HG02970 (cell line): ENCODE data around the gene LPAR5.

Experiments
- ATAC-seq: cut with Tn5 transposase; IDR thresholded peaks from one replicate; pipeline ENCODE4 v1.9.1; 2021; ENCODE audit warnings: mild to moderate bottlenecking, moderate library complexity, moderate number of reproducible peaks; ENCODE audit not compliant: unreplicated experiment, low FRiP score

Gene LPAR5

DNA sequence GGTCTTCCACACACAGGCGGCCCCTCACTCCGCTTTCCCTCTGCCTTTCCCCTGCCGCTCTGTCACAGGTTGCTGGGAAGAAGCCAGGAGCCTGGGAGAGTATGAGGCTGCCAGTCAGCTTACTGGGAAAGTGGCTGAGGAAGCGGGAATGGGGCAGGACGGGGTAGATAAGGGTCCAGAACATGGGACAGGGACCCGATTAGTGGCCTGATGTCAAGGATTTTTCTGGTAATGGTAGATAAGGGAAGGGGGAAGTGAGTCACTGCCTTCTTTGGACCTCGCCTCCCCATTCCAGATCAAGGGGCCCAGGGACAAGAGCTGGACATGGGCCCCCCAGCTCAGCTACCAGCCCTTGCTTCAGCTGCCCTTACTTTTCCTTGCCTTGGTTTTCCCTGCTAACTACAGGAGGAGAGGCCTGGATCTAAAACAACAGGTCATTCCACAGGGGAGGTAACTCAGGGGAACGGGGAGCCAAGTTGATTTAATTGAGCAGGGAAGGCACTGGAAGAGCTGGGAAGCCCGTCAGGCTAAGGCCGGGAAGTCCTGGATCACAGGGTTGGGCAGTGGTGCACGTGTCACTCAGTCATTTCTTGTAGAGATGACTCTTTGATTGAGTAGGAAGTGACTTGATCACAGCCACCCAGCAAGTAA is 3.5 kb upstream of the LPAR5 start:
- no peak for ATAC-seq

DNA sequence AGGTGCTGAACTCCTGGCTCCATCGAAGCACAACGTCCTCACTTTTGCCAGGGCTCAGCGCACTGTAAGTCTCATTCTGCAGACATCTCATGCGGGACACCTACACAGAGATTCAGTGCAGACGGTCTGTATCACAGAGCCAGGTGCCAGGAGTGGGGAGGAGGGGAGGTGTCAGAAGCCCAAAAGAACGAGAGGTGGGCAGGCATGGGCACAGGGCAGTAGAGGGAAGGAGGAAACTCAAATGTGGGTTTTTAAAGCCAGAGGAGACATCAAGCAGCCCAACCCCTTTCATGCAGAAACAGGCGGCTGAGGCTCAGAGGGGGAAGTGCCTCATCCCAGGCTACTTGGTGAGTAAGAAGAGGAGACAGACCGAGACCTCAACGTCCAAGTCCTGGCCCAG is 2.5 kb upstream of the LPAR5 start:
- ATAC-seq = no peak

DNA sequence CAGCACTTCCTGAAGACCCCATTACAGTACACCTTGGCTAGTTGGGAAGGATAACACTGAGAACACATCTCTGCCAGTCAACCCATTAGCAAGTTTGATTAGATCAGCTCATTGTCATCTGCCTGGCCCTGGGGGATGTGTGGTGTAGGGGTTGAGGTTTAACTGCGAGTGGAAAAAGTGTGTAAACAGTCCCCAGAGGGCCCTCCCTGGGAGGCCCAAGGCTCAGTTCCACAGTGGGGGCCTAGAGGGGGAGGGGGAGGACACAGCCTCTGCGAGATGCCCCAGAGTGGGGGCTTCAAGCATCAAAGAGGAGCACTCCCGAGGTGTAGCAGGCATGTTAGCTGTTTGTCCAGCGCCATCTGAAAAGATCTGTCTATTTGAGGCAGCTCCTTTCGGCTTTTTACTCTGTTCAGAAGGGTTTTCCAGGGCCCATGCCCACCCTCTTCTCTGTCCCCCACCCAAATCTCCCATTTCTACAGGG is 344 bp downstream of the LPAR5 start:
- peak; percentile 40 for ATAC-seq

DNA sequence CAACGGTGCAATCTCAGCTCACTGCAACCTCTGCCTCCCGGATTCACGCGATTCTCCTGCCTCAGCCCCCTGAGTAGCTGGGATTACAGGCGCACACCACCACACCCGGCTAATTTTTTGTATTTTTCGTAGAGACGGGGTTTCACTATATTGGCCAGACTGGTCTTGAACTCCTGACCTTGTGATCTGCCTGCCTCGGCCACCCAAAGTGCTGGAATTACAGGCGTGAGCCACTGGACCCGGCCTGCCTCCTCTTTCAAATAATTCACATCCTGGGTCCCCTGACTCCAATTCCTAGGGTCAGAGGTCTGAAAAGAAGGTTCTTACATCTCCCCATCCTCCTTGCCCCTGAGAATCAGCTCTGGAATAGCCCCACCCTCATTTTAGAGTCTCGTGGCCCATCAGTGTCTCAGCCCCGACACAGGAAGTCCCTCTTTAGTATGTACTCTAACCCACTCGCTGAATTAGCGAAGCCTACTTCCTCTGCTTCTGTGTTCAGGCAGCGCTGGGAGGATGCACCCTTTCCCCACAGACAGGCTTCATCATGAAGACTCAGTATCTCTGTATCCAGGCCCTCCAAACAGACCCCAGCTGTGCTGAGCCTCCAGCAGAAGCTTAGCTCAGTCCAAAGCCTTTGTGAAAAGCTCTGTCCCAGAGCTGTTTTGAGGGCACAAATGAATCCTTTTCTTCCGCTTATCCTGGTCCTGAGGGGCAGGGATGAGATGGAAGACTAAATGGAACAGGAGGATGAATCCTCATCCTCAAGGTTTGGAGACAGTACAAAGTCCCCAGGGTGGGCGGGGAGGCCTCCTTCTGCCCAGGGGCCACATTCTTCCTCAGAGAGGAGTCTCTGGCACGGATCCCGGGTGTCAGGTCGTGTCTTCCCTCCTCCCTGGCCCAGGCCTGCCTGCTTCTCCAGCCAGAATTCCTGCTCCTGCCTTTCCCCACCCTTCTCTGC is 3.5 kb downstream of the LPAR5 start:
- ATAC-seq = no peak

DNA sequence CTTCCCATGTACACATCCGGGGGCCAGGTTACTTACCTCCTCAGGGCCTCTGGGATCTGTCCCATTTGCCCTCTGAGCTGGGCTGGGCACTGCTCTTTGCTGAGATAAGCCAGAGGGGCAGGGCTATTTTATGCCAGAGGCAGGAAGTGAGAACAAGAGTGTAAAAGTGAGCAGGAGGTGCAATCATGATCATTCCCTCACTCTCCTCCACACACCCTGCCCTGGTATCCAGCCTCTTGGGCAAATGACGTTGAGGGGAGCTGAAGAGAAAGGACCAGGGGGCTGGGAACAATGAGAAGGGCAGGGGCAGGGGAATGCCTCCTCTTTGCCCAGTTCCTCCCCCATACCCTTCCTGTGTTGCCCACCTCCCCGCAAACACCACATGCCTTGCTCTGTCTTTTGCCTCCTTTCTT is 4.2 kb downstream of the LPAR5 start:
- no peak for ATAC-seq

DNA sequence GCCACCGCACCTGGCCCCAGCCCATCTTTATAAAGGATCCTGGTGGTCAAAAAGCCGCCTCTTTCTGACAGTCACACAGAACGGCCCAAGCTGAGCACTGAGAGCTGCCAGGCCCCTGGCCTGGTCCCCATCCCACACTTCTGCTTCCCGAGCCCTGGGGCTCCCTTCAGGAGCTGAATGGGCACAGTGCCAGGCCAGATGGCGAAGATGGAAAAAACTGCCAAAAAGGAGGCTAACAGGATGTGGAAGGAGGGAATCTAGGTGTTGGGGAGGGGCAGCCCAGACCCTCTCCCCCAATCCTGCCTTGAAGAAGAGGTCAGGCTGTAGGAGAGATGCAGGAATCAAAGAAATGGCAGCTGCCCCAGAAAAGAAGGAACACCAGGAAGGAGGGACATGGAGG is 5.0 kb downstream of the LPAR5 start:
- ATAC-seq = no peak

DNA sequence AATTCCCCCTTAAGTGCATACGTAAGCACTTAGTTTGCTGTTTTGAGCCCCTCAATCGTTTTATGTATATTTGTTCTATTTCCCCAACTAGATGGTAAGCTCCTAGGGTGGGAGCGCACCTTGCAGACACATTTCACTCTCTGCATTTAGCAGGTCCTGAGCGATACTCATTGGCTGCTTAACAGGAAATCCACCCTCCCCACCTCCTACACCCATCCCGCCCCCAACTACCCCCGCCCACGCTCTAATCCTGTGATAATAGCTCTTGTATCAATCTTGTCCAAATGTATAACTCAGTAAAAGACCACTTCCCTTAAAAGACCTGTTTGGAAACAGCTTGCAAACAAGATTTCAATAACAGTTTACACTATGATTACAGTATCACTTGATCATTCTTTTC is 8.1 kb downstream of the LPAR5 start:
- no peak for ATAC-seq

DNA sequence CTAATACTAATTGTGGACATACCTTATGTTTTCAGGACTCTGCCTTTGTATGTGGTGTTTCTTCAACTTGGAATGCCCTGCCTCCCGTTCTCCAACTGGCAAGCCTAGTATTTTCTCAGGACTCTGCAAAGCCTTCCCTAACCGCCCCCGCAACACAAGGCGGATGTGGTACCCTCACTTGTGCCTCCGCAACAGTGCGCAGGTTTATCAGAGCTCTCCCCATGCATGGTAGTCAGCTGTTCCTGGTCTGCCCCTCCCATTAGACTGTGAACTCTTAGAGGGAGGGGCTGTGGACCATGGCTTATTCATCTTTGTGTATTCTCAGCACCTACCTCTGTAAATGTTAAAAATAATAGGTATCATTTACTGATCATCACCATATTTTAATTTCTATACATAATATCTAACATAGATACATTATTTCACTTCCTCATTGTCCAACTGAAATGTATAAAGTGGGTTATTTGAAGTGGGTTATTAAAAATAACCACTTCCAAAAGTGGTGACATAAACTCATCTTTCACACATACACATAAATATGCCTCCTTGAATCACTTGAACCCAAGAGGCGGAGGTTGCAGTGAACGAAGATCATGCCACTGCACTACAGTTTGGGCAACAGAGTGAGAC is 9.0 kb downstream of the LPAR5 start:
- no peak for ATAC-seq

DNA sequence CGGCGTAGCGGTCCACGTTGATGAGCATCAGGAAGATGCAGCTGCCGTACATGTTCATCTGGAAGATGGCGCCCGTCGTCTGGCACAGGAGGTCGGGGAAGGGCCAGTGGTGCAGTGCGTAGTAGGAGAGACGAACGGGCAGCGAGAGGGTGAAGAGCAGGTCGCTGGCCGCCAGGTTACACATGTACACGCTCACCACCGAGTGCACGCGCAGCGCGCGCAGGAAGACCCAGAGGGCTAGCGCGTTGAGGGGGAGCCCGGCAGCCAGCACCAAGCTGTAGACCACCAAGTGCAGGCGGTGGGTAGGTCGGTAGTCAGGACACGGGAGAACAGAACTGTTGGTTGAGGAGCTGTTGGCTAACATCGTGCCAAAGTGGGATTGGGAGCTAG is 14.9 kb downstream of the LPAR5 start:
- ATAC-seq = no peak

DNA sequence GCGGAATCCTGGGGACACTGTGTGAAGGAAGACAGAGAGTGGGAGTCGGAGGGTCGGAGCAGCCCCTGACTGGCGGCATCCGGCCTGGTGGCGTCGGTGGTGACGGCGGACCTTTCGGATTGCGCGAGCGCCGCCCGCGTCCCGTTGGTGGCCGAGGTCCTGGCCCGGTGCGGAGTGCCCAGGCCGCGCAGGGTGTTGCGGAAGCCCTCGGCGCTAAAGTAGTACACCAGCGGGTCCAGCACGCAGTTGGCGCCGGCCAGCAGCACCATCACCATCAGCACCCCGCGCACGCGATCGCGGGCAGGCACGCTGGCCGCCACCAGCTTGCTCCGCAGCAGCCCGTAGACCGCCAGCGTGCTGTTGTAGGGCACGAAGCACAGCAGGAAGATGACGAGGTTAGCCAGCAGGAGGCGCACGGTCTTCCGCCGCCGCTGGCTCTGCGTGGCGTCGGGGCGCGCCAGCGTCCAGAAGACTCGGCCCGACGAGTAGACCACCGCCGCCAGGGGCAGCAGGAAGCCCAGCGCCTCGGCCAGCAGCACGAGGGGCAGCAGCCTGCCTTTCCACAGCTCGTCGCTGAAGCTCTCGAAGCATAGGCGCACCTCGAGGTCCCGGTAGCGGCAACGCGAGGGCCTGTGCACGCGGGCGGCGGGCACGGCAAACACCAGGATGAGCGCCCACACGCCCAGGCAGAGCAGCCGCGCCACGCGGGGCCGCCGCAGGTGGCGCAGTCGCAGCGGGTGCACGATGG is 15.4 kb downstream of the LPAR5 start:
- no peak for ATAC-seq

DNA sequence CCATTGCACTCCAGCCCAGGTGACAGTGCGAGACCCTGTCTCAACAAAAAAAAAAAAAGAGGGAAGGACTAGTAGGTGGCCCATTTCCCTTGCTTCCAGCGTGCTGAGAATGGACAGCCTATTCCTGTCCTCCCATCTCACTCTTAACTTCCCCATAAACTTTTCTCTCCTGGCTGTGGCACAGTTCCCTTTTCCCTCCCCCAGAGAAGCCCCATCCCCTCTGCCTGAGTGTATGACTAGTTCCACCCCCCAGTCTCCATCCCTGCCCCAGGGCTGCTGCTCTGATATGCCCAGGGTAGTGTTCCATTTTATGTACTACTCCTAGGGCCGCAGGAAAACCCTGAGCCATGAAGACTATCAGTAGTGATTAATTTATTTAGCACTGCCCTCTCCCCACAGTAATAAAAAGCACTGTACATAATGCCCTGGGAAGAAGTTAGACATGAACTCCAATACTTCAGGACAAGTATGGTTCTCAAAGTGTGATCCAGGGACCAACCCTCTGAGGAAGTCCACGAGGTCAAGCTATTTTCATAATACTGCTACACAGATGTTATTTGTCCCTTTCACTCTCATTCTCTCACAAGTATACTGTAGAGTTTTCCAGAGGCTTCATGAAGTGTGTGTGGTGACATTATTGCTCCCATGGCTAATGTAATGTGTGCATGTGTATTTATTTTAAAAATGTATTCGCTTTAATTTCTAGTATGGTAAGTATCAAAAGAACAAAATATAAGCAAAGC is 17.1 kb downstream of the LPAR5 start:
- no peak for ATAC-seq

DNA sequence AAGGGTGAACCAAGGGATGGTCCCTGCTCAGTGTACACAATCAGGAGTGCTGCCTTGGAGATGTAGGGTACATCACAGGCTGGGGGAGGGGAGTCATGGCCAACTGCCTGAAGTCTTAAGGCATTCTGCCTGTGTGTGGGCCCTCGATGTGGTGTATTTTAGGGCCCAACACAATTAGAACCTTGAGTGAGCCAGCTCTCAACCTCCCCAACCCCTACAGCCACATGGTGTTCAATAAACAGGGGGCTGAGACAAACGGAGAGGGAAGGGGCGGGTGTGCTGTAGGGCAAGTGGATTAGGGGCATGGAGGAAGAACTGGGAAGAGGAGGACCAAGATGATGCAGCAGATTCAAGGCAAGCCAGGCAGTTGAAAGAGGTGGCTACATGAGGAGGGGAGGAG is 20.0 kb downstream of the LPAR5 start:
- ATAC-seq = no peak

DNA sequence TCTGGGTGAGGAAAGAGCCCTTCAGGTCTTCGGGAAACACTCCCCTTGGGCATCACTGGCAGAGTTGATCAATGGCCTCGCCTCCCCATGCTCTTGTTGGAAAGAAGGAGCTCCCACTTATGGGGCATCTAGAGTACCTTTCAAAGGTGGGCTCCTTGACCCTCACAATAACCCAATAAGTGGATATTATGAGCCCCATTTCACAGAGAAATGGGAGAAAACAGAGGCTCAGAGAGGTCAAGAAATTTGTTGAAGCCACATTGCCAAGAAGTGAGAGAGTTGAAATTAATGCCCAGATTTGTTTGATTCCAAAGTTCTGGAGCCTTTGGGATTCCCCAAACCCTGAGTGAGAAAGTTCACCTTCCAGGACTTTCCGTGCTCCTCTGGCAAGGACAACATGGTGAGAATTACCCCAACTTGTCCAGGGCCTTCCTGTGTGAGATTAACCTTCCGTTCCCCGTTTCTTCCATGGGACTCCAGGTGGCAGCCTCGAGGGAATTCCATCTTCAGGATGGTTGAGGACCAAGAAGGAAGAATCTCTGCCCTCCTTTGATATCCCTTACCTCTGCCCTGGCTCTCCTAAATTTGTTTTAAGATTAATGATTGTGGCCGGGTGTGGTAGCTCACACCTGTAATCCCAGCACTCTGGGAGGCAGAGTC is 21.1 kb downstream of the LPAR5 start:
- ATAC-seq = no peak

DNA sequence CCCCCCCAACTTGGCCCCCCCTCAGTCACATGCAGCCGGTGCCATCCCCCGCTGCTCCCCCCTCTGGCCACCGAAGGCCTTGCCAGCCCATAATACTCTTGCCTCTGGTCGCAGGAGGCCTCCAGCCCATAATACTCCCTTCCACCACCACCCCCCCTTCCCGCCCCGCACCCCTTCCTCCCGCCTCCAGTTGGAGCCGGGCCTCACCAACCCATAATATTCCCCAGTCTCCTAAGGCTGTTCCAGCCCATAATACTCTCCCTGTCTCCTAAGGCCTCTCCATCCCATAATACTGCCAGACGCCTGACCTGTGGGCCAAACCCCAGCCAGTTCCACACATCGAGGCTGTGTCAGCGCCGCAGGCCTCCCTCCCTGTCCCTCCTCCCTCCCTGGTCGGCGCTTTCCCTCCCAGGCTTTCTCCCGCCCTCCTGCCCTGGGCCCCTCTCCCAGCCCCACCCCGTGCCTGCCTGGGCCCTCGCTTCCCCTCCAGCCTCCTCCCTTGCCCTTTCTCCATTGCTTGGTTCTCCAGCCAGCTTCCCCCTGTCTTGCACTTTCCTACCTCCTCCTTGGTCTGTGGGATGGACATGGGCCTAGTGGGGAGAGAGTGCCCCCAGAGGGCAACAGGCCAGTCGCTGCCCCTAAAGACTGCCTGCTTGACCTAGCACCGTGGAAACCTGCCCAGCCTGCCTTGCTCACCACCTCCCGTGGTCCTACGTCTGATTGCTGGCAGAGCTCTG is 21.8 kb downstream of the LPAR5 start:
- ATAC-seq = no peak

DNA sequence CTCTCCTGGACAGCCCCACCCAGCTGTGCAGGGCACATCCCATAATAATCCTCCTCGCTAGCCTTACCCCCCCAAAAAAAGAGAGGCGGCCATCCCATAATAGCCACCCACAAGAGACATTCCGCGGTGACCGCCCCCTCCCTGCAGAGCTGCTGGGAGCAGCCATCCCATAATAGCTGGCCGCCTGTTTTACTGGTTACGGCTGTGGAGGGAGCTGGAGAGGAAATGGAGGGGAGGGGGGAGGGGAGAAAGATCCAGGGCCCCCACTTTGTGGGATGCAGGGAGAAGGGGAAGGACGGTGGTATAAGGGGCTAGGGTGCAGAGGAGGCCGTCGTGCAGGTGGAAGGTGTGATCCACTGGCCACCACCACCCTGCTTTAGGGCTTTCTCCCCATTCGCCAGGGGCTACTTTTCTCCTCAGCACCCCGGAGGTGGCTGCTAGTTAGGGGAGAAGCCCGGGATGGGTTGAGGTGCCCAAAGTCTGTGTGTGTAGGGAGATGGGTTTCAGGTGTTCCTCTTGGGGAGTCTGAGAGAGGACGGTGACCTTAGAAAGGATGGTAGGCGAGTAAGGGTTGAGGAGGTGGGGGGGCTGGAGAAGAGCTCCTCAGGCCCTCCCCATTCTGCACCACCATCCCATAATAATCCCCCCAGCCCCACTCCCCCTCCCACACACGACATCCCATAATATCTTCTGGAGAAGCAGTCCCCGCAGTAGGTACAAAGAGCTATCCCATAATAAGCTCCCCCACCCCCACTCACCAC is 22.6 kb downstream of the LPAR5 start:
- no peak for ATAC-seq

DNA sequence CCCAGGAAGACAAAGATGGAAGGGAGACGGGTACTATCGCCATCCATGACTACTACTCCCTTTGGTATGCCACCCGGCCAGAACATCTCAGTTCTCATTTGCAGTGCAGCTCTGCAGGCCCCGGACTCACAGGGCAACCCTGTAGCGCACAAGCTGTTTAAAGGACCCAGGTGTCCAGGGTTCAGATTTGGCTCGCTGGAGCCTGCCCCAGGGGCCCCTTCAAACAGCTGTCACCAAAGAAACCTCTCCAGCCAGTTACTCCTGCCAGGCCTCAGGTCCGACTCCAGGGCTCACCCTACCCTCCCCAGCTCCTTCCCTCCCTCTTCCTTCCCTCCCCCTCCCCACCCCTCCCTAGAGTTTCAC is 23.1 kb downstream of the LPAR5 start:
- no peak for ATAC-seq

DNA sequence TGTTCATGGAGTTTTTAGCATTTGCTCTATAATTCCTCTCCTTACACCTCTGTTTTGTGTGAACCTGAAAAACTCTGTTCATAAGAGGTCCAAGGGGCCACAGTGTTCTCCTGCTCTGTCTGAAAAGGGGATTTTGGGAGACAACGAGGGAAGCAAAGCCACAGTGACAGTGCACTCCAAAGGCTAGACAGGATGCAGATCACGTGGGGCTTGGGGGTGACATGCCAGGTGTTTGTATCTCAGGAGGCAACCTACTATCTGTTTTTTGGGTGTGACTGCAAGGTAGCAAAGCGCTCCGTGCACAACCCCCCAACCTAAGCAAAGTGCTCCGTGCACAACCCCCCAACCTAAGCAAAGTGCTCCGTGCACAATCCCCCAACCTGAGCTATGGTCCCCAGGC is 23.5 kb downstream of the LPAR5 start:
- no peak for ATAC-seq

DNA sequence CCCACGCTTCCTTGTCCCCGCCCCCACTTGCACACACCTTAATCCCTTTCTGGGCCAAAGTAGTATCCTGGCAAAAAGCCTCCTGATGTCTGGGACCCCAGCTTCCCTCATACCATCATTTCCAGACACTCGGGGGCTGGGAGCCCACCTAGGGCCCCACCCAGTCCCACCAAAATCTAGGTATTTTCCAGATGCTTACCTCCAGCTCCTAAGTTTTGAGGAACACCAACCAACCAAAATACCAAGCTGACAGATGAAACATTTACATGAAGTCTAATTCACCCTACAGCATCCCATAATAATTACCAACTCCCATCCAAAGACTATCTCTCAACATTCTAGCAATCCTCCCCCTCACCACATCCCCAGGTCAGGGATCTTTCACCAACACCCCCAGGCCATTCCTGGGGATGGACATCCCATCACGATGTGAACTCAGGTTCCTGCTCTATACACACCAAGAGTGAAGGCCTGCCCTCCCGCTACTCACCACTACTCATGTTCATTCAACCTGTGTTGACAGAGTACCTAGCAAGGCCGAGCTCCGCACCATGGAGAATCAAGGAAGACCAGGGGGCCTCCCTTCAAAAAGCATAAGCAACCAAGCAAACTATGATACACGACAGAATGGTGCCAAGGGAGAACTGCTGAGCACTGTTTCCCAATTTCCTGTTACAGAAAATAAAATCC is 27.0 kb downstream of the LPAR5 start:
- ATAC-seq = no peak
